GM12878 (cell line): ENCODE data around the gene DMXL1.

Source experiments
- CEBPB ChIP-seq, 2 experiments: fragments of 150-350 bp in 1 of 2; IDR thresholded peaks; 2 replicates each; pipeline ENCODE4 v1.6.1; 2012 to 2014; ENCODE audit warnings: low read depth in 2 of 2, low read length in 2 of 2, borderline replicate concordance in 1 of 2, inconsistent platforms in 1 of 2
- IKZF1 ChIP-seq: fragments of 450-650 bp; conservative IDR thresholded peaks from 2 replicates; pipeline ENCODE4 v1.6.1; 2017; ENCODE audit warnings: antibody characterized with exemption, mild to moderate bottlenecking
- POLR2A ChIP-seq: IDR thresholded peaks from 2 replicates; pipeline ENCODE4 v1.6.1; 2011; ENCODE audit warnings: low read depth, mild to moderate bottlenecking, low read length
- RAD21 ChIP-seq: IDR thresholded peaks from 2 replicates; pipeline ENCODE4 v1.6.1; 2011; ENCODE audit warnings: mild to moderate bottlenecking, low read depth, low read length, moderate library complexity; ENCODE audit not compliant: insufficient read depth
- SUZ12 ChIP-seq: fragments of 200-600 bp; sonication (generic); IDR thresholded peaks from one replicate; pipeline ENCODE4 v1.6.1; 2018; ENCODE audit warnings: antibody characterized with exemption, mild to moderate bottlenecking; ENCODE audit not compliant: unreplicated experiment
- TF ChIP-seq, protein P1 (sequence below), 3 experiments: IDR thresholded peaks in 2 of 3; conservative IDR thresholded peaks in 1 of 3; 2 replicates each; pipeline ENCODE4 v1.5.1; 2011; ENCODE audit warnings: low read depth in 3 of 3, low read length in 3 of 3, mild to moderate bottlenecking in 3 of 3, control low read depth in 2 of 3, moderate library complexity in 2 of 3, inconsistent platforms in 1 of 3, mixed read lengths in 1 of 3; ENCODE audit not compliant: control insufficient read depth in 2 of 3, insufficient read depth in 1 of 3; ENCODE audit errors: extremely low read depth in 1 of 3

DNA sequence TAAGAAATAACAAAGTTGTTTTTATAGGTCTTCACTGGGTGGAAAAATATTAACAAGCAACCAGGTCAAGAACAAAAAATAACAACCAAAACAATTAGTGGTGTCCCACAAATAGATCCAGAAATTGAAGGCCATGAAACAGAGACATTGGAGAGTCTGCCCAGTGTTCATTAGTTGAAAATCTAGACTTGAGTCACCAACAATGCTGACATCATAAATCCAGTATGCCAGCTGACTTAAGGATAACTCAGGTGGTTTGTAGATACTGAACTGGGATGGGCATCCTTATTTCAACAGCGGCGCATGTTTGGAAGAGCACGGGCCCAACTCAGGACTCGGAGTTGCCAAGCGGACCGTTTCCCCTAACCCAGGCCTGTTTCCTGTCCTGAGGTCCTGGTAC is 204.3 kb downstream of the DMXL1 start:
- TF ChIP-seq RAD21 = no peak
- TF ChIP-seq, protein P1, sequence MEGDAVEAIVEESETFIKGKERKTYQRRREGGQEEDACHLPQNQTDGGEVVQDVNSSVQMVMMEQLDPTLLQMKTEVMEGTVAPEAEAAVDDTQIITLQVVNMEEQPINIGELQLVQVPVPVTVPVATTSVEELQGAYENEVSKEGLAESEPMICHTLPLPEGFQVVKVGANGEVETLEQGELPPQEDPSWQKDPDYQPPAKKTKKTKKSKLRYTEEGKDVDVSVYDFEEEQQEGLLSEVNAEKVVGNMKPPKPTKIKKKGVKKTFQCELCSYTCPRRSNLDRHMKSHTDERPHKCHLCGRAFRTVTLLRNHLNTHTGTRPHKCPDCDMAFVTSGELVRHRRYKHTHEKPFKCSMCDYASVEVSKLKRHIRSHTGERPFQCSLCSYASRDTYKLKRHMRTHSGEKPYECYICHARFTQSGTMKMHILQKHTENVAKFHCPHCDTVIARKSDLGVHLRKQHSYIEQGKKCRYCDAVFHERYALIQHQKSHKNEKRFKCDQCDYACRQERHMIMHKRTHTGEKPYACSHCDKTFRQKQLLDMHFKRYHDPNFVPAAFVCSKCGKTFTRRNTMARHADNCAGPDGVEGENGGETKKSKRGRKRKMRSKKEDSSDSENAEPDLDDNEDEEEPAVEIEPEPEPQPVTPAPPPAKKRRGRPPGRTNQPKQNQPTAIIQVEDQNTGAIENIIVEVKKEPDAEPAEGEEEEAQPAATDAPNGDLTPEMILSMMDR (IDR thresholded peaks at IDR 0.05 in 2 of 3, conservative IDR thresholded peaks at IDR 0.05 in 1 of 3; ENCODE audit: control insufficient read depth in 2 of 3, extremely low read depth in 1 of 3, insufficient read depth in 1 of 3, low read depth in 3 of 3, low read length in 3 of 3) = no peak
- no peak for TF ChIP-seq POLR2A
- TF ChIP-seq SUZ12 = no peak
- TF ChIP-seq IKZF1 = peak; percentile 38; the same call in 1 of the 2 replicates
- TF ChIP-seq CEBPB (IDR thresholded peaks at IDR 0.05; ENCODE audit: borderline replicate concordance in 1 of 2, low read depth in 2 of 2, low read length in 2 of 2) = no peak
